ENCODE data around the gene PIH1D2. TPM values are rescaled to one million over a fixed set of nuclear protein-coding genes. Genes with fewer than 3 reads are reported as not detected.

Gene PIH1D2
- total and polyA plus RNA-seq, 10 of the 15 experiments (the other 5 are each of a cell fraction or from before 2014, with no cell fraction given) = 0.51 to 3.0 (median 1.5) TPM

GRCh38 chr11:112073941-112074811 lies at the start of gene PIH1D2, which contains the start of gene NKAPD1 (continued):
- TF ChIP-seq E2F8 (IDR thresholded peaks at IDR 0.05; ENCODE audit: low read depth, partially characterized antibody) (peak; percentile 99), BRCA1 (IDR thresholded peaks at IDR 0.05; ENCODE audit: low read depth, low read length) (no peak), TBL1XR1 (IDR thresholded peaks at IDR 0.05; ENCODE audit: low read depth, low read length) (no peak), POLR2A (IDR thresholded peaks at IDR 0.05; ENCODE audit: low read depth, low read length) (peak; percentile 78), FOXK2 (IDR thresholded peaks at IDR 0.05) (peak; percentile 73), STAT1 (conservative IDR thresholded peaks at IDR 0.05) (peak; percentile 99), ASH2L (IDR thresholded peaks at IDR 0.05; ENCODE audit: borderline replicate concordance, low read depth) (no peak), STAT3 (IDR thresholded peaks at IDR 0.05; ENCODE audit: low read depth, low read length) (no peak), BHLHE40 (IDR thresholded peaks at IDR 0.05; ENCODE audit: borderline replicate concordance in 1 of 2, low read depth in 2 of 2, low read length in 1 of 2) (peak in 1 of 2 experiments; percentile 43; a peak in 3 of 4 replicates), ZNF384 (IDR thresholded peaks at IDR 0.05; ENCODE audit: borderline replicate concordance, low read depth, low read length) (peak; percentile 37; the same call in 1 of the 2 replicates), NR2F1 (conservative IDR thresholded peaks at IDR 0.05) (peak; percentile 44; the same call in 1 of the 2 replicates), PKNOX1 (IDR thresholded peaks at IDR 0.05) (peak; percentile 84), BMI1 (IDR thresholded peaks at IDR 0.05; ENCODE audit: borderline replicate concordance) (peak; percentile 97), CHD4 (IDR thresholded peaks at IDR 0.05) (no peak), SIX5 (IDR thresholded peaks at IDR 0.05; ENCODE audit: low read depth, low read length, severe bottlenecking) (no peak)

Data from GM12878 (cell line).